ENCODE results near the gene ANKRD11. TPM values are rescaled to one million over a fixed set of nuclear protein-coding genes. Genes with fewer than 3 reads are reported as not detected.

Gene ANKRD11
- total RNA-seq, 4 donors from 2014 or later, result 49.8 to 114 (median 82.2) TPM

DNA sequence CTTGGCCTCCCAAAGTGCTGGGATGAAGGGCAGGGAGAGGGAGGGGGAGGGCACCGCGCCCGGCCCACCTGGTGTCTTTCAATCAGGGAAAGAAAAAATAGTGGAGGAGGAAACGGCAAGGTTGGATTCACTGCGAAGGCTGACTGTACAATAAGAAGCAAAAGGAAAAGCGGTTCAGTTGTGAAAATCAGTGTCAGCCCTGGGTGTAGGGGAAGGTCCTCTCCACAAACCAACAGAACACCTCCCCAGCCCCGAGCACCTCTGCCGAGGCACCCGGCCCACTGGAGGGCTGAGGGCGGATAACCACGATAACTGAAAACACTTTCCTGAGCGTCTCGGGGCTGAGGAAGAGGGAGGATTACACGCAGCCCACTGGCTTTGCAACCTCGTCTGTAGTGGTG is 16.4 kb upstream of the ANKRD11 start:
- ATAC-seq (ENCODE audit: low FRiP score), result no peak
- no peak for TF ChIP-seq CTCF (IDR thresholded peaks at IDR 0.05)
- no peak for DNase-seq (ENCODE audit: low spot score)

DNA sequence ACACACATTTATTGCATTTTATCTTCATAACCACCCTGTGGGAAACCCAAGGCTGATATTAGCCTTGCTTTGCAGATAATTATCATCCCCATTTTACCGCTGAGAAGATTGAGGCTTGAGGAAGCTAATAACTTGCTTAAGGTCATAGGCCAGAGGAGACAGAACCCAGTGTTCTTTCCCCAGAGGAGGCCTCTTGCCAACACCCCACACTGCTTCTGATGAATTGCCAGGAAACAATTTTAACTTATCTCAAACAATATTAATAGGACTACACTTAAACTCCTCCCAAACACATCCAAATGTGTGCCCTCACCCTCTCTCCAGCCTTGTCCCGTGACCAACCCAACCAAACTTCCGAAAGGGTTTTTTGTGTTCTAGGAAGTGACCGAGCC is 15.7 kb upstream of the ANKRD11 start:
- no peak for TF ChIP-seq CTCF (IDR thresholded peaks at IDR 0.05)
- no peak for DNase-seq (ENCODE audit: low spot score)
- ATAC-seq (ENCODE audit: low FRiP score), result no peak

DNA sequence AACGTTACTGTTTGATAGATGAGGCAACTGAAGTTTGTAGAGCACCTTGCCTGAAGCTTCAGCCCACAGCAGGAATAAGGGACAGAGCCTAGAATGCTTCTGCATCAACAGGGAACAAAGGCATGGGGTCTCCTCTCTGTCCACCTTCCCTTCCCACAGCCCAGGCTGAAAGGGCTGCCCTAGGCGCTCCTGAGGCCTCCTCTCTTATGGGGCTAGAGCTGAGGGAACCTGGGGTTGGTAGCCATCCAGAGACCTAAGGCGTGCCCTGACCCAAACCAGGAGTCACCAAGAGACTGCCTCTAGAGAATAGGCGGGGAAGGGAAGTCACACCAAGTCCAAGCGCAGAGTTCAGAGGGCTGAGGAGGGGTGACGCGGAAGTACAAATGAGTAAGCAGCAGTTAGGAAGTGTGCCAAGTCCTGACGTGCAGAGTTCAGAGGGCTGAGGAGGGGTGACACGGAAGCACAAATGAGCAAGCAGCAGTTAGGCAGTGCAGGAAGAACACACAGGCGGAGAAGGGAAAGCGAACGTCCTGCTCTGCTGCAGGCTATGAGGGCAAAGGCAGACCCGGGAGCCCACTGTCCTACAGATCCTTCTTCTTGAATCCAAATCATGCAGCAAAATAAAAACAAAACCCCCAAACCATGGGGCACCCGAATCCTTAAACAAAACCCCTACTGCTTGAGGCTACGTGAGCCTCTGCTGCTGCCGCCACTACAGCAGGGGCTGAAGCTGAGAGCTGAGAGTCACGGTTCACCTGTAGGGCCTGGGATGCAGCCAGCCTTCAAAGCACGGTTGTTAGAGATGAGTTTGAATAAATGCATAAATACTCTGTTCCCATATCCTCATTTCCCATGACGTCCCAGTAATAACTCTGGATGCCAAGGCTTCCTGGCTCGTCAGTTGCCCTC is 15.1 kb upstream of the ANKRD11 start:
- ATAC-seq (ENCODE audit: low FRiP score), result peak; percentile 32
- peak; percentile 93 for DNase-seq (ENCODE audit: low spot score)
- no peak for TF ChIP-seq CTCF (IDR thresholded peaks at IDR 0.05)

GRCh38 chr16:89504091-89504490 is 13.7 kb upstream of the ANKRD11 start:
- no peak for ATAC-seq (ENCODE audit: low FRiP score)
- no peak for TF ChIP-seq CTCF (IDR thresholded peaks at IDR 0.05)
- no peak for DNase-seq (ENCODE audit: low spot score)

DNA sequence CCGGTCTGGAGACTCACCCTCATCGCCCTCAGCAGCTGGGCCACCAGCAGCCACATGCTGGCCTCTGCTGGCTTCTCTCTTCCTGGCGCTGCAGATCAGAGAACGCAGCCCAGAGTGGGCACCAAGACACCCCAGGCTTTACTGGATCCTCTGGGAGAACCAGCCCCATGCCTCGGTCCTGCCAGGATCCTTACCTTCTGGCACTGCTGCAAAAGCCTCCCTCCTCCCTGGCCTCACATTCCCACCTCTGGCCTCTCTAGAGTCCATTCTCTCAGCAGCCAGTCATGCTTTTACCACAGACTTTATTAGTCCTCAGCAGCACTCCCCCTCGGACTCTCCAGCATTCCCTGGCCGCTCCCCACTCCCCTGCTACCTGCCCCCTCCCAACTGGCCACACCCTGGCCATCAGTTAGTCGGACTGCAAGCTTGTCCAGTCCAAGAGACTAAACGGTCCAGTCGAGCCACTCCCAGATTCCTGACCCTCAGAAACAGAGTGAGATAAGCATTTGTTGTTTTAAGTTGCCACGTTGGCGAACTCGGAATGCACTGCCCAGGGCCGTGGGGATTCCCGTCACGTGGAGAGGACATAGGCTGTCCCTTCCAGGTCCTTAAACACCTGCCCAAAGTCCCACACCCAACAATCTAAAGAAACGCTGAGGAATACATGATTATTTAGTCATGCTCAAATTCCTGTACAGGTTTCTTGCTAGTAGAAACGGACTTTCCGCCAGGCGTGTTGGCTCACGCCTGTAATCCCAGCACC is 11.9 kb upstream of the ANKRD11 start:
- peak; percentile 73 for ATAC-seq (ENCODE audit: low FRiP score)
- no peak for DNase-seq (ENCODE audit: low spot score)
- no peak for TF ChIP-seq CTCF (IDR thresholded peaks at IDR 0.05)

DNA sequence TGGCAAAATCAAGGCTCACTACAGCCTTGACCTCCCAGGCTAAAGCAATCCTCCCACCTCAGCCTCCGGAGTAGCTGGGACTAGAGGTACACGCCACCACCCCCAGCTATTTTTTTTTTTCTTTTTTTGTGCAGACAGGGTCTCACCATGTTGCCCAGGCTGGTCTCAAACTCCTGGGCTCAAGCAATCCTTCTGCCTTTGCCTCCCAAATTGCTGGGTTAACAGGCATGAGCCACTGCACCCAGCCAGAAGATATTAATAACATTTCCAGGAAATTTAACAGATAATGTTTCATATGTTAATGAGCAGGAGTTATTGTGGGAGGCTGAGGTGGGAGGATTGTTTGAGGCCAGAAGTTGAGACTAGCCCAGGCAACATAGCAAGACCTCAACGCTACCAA is 9.4 kb upstream of the ANKRD11 start:
- DNase-seq (ENCODE audit: low spot score) (no peak), ATAC-seq (ENCODE audit: low FRiP score) (no peak)
- no peak for TF ChIP-seq CTCF (IDR thresholded peaks at IDR 0.05)
